Lower lobe of right lung (tissue), 2 donors: ENCODE measurements around the gene MRPL40. TPM values are rescaled to one million over a fixed set of nuclear protein-coding genes. Genes with fewer than 3 reads are reported as not detected.

Experiments used
- ATAC-seq, 2 donors: fragments of 200-7000 bp; cut with Tn5 transposase; one replicate each; pipeline ENCODE4 v1.9.1; 2020 to 2022; ENCODE audit warnings: mild to moderate bottlenecking in 2 of 2, moderate library complexity in 2 of 2
- DNase-seq: peaks from one replicate; pipeline ENCODE4 v3.0.0-alpha.2; 2020
- H3K27ac ChIP-seq: fragments of 200-600 bp; one replicate; pipeline ENCODE4 v1.8.0; 2022
- H3K27me3 ChIP-seq: fragments of 200-600 bp; one replicate; pipeline ENCODE4 v1.8.0; 2022; ENCODE audit warnings: low read depth
- H3K36me3 ChIP-seq: fragments of 200-600 bp; one replicate; pipeline ENCODE4 v1.8.0; 2022; ENCODE audit warnings: mild to moderate bottlenecking
- H3K4me1 ChIP-seq: fragments of 200-600 bp; one replicate; pipeline ENCODE4 v1.8.0; 2022
- H3K4me3 ChIP-seq: fragments of 200-600 bp; one replicate; pipeline ENCODE4 v1.8.0; 2022; ENCODE audit warnings: mild to moderate bottlenecking
- H3K9me3 ChIP-seq: fragments of 200-600 bp; one replicate; pipeline ENCODE4 v1.8.0; 2022
- CTCF ChIP-seq: fragments of 200-600 bp; IDR thresholded peaks from one replicate; pipeline ENCODE4 v1.8.0; 2022; ENCODE audit warnings: antibody characterized with exemption, mild to moderate bottlenecking
- intact Hi-C: fragments of 100-400 bp; cut with DNase I; formaldehyde crosslinking; loops from one replicate; pipeline ENCODE4 v1.11.0; 2022
- total RNA-seq: library from RNA; stranded (reverse); fragmentation: NEBNext Ultra II Directional; extraction: Animal tissue kit (Norgen Biotek cat#: 25700); gene quantifications from one replicate; pipeline ENCODE4 v1.2.1, GENCODE V29; 2021
- donor health status: DM: no; HTN: yes; CAD: no; lungs with severe emphysema.

Gene MRPL40
- total RNA-seq, 1 donor from 2014 or later, result 23.2 TPM

GRCh38 chr22:19422440-19423301, 9.7 kb upstream of the MRPL40 start:
- peaks cover 26% of the 10 kb centered on the region for H3K4me1 ChIP-seq
- no peak for TF ChIP-seq CTCF
- H3K36me3 ChIP-seq, result peaks cover 5% of the 10 kb centered on the region
- ATAC-seq (no peak), DNase-seq (no peak)
- H3K27me3 ChIP-seq, result no peaks in the 10 kb centered on the region
- H3K9me3 ChIP-seq, result no peaks in the 10 kb centered on the region
- H3K27ac ChIP-seq, result no peak overlapping the region
- intact Hi-C loops, result no loop called here
- H3K4me3 ChIP-seq, result no peak overlapping the region

GRCh38 chr22:19424186-19424500, 8.2 kb upstream of the MRPL40 start:
- peaks cover 5% of the 10 kb centered on the region for H3K36me3 ChIP-seq
- H3K9me3 ChIP-seq, result no peaks in the 10 kb centered on the region
- no peaks in the 10 kb centered on the region for H3K27me3 ChIP-seq
- ATAC-seq (no peak), DNase-seq (no peak)
- no peak overlapping the region for H3K27ac ChIP-seq
- no peak for TF ChIP-seq CTCF
- no peak overlapping the region for H3K4me3 ChIP-seq
- peaks cover 38% of the 10 kb centered on the region for H3K4me1 ChIP-seq
- intact Hi-C loops, result no loop called here

GRCh38 chr22:19429950-19430889, 2.1 kb upstream of the MRPL40 start:
- peaks cover 11% of the 10 kb centered on the region for H3K36me3 ChIP-seq
- intact Hi-C loops, result no loop called here
- peak overlapping the region; percentile 98 for H3K27ac ChIP-seq
- no peaks in the 10 kb centered on the region for H3K9me3 ChIP-seq
- DNase-seq (peak; percentile 55), ATAC-seq (no peak)
- no peaks in the 10 kb centered on the region for H3K27me3 ChIP-seq
- peak overlapping the region; percentile 69 for H3K4me3 ChIP-seq
- H3K4me1 ChIP-seq, result peaks cover 55% of the 10 kb centered on the region
- TF ChIP-seq CTCF, result no peak

- TF ChIP-seq CTCF, result no peak
- DNase-seq, result peak; percentile 60
- H3K4me3 ChIP-seq, result peak overlapping the region; percentile 69
- peaks cover 19% of the 10 kb centered on the region for H3K36me3 ChIP-seq
- H3K9me3 ChIP-seq, result no peaks in the 10 kb centered on the region
- no peak for ATAC-seq
- intact Hi-C loops, result no loop called here
- no peaks in the 10 kb centered on the region for H3K27me3 ChIP-seq
- H3K4me1 ChIP-seq, result peaks cover 50% of the 10 kb centered on the region
- peak overlapping the region; percentile 98 for H3K27ac ChIP-seq
Measured at GRCh38 chr22:19430890-19431541, 1.3 kb upstream of the MRPL40 start.

GRCh38 chr22:19431649-19432132, 654 bp upstream of the MRPL40 start, which contains the start of gene HIRA:
TSS of gene HIRA (minus strand) at chr22:19431733. CDS start at chr22:19431476, 257 bp downstream.
- peak within 1 kb of the TSS; percentile 69 for H3K4me3 ChIP-seq
- no peaks in the 10 kb centered on the region for H3K9me3 ChIP-seq
- no peaks in the 10 kb centered on the region for H3K27me3 ChIP-seq
- H3K36me3 ChIP-seq, result peaks cover 26% of the 10 kb centered on the region
- peak within 1 kb of the TSS; percentile 98 for H3K27ac ChIP-seq
- DNase-seq (peak; percentile 87), ATAC-seq (peak; percentile 91)
- peaks cover 43% of the 10 kb centered on the region for H3K4me1 ChIP-seq
- TF ChIP-seq CTCF, result no peak
- intact Hi-C loops, result no loop called here
